NCI-H526 treated with DMSO at 0.1 percent for 48 hours (cell line): ENCODE results near the gene CNTNAP4.

Source experiments
- DNase-seq: peaks from one replicate; lab custom pipeline; 2025; lab: John Stamatoyannopoulos, UW

CNTNAP4 gene

DNA sequence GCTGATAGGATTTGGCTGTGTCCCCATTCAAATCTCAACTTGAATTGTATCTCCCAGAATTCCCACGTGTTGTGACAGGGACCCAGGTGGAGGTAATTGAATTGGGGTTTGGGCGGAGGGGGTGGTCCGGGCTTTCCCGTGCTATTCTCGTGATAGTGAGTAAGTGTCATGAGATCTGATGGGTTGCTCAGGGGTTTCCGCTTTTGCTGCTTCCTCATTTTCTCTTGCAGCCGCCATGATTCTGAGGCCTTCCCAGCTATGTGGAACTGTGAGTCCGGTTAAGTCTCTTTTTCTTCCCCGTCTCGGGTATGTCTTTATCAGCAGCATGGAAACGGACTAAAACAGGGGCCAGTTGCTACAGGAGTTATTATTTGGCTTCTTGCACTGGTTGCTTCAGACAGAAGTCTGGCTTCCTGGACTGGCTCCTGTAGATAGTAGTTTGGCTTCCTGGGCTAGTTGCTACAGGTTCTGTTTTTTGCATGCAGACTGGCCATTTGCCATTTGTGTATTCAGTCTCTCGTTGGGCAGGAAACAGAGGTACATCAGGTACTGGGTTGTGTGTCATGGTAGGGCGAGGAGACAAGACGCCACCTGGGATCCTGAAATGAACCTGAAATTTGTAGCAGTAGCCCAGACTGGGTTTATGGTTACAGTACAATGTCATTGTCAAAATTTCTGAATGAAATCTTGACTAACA lies 32.6 kb downstream of the CNTNAP4 start:
- DNase-seq = no peak

DNA sequence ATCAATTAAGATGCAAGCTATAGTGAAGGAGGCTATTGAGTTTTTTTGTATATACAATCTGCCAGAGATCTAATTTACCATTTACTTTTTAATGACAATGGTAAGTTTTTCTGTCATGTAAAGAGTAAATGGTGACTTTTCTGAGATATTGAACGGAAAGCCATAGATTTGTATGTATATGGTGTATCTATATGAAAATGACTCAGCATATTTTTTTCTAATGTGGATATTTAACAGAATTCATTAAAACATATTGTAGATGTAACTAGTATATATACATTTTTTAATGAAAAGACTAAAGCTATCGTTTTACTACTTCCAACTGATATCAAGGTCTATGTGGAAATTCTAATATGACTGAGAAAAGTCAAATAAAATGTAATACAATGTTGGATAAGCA lies 34.1 kb downstream of the CNTNAP4 start:
- DNase-seq = no peak

DNA sequence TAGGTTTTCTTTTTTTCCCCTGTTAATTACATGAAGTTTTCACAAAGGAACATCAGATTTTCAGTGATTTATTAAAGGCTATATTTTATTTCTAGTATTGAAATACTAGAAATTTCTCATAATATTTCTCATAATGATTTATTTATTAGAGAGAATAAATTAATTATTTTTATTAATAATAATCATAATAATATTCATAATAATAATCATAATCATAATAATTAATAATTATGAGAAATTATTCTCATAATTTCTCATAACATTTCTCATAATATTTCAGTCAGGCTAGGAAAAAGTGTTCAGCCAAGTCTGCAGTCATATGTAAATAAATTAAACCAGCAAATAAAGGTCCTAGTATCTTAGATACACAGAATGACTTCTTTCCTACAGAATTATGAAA lies 41.4 kb downstream of the CNTNAP4 start:
- DNase-seq = no peak

DNA sequence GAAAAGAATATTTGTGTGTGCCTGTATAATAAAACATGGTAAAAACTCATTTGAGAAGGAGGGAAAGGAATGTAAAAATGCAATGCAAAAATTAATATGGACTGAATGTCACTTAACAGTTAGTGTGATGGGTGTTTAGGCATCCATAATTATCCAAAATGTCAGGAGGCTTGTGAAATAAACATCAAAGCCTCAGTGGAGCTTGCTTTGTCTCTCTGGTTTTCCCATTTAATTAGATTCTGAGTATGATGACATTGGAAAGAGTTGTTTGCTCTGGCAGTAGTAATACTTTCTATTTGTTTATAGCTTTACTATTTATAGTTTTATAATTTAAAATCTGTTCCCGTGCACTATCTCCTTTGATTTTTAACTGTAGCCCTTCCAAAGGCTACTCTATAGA lies 51.9 kb downstream of the CNTNAP4 start:
- no peak for DNase-seq

DNA sequence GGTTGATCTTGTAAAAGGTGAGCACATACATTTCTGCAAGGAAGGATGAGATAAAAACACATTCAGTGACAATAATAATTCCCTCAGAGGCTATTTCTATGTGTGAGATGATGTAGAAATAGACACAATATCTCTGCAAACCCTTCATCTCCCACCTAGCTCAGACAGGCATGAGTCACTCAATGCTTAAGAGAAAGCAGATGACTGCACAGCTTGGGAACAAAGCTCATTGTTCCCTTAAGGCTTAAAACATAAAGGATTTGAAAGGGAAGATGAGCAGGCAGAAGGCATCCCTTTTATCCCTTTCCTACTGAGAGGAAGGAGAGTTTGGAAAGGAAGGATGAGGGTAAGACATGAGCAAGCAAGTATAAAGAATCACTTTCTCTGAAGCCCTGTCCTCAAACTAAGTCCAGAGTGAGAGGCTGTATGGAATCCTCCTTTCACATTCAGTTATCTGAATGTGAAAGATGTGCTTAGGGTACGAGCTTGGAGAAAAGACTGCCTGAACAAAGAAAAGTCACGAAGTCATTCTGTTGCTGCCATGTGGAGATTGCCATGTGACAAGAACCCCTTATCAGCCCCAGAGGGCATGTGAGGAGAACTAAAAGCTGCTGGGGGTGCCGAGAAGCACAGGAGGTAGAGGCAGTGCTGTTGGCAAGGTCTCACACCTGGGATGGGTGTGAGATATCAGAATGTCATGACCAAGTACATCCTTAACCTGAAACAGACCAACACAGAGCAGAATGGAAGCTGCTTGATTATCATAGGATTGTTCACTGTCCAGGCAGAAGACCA lies 58.2 kb downstream of the CNTNAP4 start:
- DNase-seq = no peak

DNA sequence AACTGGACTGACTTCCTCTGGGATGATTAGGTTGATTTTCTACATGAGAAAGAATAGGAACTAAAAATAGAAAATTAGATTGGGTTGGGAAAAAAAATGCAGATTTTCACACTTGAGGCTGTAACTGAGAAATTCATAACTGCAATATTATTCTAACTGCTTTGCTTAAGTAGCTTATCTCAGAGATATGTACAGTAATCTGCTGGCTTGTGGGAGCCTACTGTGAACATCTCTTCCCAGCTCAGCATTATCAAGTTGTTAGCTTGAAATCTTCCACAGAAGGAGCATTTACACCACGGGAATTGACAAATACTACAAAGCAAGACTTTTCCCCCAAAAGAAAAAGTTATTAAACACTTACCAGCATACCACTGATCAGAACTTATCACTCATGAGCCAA lies 58.9 kb downstream of the CNTNAP4 start:
- no peak for DNase-seq

DNA sequence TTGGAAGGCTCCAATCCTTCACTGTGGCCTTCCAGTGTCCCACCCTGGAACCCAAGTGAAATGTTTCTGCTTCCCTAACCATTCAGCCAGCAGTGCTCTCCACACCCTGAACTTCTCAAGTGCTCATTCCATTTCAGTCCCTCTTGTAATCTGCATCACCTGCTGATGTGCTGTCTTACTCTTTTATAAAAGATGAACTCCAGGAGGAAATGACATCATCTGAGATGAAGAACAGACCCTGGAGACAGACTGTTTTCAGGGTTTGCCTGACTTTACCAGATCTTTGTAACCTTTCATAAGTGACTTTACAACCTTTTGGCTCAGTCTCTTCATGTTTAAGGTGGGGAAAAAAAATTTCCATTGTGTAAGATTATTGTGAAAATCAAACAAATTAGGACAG lies 61.3 kb downstream of the CNTNAP4 start:
- no peak for DNase-seq

DNA sequence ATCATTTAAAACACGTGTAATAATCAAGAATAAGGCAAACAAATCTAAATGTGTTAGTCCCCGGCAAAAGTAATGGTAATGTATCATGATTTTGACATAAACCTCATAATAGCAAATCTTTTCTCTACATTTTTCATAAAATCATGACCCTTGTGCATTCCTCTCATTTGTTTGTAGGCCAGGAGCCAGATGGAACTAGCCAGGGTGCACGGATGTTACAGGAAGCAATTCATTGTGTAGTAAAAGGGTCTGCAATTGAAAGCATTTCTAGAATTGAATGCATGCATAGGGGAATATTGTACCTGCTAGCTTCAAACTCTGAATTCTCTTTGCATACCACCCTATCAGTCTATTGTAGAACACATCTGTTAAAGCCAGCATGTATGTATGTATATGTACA lies 66.6 kb downstream of the CNTNAP4 start:
- no peak for DNase-seq

DNA sequence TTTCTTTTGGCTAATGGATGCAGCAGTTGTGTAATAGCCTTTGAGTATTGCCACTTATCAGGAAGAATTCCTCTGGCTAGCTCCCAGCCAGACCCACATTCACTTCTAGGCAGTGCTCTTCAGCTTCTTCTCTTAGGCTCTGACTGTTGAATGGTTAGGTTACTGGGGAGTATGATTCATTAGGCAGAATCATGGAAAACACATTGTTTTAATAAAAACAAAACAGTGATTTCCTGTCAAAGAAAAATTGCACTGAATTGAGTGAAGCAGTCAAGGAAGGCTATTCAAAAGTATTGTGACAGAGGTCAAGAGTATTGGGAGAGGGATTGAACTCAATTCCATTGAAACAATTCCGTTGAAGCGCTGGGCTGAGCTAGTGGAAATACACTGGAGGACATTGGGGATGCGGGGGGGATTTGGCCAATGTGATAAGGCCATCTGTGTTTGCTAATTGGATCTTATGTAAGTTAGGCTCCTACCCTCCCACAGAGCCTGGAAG lies 68.0 kb downstream of the CNTNAP4 start:
- DNase-seq = no peak

DNA sequence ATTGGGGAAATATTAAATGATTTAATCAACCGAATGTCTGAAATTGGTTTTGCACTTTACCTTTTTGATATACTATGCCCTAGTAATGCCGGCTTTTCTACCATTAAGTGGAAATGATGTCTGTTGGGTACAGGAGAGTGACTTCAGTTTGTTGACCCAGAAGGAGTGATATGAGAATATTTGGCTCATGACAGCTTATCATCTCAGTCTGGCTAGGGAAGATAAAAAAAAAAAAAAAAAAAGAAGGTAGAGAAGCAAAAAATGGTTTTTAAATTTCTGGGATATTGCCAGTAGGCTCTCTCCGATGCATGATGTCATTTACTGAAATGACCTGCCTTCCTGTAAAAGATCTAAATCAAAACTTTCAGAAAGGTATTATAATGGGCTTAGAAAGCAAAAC lies 69.0 kb downstream of the CNTNAP4 start:
- DNase-seq = no peak

DNA sequence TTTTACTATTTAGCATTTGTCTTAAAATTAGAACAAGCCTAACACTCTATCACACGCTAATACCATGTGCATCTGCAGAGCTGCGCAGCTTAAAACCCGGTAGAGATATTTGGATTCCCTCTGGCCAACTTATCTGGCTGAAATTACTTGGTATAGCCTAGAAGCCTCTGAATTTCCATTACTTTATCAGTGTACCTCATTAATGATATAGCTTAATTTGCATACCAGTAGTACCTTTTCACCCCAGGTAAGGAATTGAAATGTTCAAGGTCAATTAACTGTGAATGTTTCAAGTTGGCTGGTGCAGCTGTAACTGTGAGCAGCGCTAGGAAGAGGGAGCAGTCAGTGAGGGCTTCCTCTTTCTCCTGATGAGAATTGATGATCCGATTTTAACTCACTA lies 74.2 kb downstream of the CNTNAP4 start:
- DNase-seq = no peak

DNA sequence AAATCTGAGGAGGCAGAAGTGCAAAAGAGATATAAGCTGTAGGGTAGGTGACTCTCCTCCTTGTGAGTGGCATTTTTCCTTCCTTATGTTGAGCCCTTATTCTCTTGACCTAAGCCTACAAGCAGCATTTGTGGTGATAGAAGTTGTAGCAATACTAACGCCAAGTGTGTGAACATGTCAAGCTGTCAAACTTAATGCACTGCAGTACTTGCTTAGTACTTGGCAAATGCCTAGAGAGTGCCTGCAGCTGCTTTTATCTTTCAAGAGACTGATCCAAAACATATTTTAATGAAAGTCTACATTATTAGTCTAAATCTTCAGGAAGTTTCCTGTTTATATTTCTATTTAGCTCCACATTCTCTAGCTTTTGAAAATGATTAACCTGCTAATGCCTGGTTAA lies 83.2 kb downstream of the CNTNAP4 start:
- no peak for DNase-seq

DNA sequence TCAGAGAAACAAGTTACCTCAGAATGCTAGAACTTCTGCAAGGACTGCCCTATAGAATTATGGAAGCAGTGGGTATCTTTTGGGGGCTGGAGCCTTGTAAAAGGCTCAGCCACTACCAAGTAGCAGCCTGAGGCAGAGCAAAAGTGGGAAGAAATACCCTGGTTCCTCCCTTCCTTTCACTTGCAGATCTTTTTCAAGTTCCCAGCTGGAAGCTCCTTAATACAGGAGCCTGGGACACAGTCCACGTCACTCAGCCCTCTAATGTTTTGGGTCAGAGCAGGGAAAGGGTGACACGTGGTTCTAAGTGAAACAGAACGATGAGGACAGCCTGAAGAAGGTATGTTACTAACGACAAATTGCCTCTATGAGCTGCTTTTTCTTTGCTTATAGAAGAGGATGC lies 93.1 kb downstream of the CNTNAP4 start:
- DNase-seq = no peak

DNA sequence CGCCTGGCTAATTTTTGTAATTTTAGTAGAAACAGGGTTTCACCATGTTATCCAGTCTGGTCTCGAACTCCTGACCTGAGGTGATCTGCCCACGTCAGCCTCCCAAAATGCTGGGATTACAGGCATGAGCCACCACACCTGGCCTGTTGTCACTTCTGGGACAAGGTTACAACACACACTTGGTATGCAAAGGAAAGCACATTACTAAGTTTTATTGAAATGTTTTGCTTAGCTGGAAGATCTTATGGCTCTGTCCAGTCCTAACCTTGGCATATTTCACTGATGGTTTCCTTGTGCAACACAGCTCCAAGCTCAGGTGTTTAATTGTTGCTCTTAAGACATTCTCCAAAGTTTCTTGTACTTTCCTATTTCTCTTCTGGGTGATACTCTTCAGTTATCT lies 94.2 kb downstream of the CNTNAP4 start:
- DNase-seq = no peak

DNA sequence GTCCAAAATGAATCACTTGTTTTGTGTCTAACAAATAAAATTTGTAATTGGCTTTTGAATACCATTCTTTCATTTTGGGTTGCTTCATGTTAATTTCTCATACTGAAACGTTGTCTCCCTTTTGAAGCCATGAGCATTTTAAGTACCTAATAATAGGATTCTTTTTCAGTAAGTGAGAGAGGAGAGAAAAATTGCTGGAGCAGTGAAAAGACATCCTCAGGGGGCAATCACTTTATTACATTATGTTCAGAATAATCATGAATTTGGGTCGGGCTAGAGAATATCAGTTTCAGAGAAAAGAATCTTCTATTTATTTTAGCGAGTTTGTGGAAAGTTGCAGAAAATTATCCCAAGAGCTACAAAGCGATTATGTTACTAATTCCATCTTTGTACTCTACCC lies 96.8 kb downstream of the CNTNAP4 start:
- DNase-seq = no peak

DNA sequence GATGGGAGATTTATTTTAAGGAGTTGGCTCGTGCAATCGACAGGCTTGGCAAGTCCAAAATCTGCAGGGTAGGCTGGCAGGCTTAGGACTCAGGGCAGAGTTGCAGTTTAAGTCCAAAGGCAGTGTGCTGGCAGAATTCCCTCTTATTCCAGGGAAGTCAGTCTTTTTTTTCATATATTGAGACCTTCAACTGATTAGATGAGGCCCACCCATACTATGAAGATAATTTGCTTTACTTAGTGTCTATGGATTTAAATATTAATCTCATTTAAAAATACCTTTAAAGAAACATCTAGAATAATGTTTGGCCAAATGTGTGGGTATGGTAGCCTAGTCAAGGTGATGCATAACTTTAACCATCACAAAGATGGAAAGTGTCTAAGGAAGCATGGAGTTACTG lies 99.8 kb downstream of the CNTNAP4 start:
- no peak for DNase-seq

DNA sequence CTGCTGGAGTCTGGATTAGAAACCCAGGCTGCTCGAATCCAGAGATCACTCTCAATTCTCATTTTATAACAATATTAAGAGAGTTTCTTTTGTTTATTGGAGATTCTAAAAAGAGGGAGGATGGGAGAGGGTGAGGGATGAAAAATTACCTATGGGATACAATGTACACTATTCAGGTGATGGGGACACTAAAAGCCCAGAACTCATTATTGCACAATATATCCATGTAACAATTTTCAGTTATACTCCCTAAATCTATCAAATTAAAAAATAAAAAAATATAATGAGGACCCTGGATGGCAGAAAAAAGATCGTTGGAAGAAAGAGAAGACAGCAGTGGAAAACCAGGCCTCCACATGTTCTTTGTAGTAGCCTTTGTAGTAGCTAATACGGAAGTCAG lies 100.8 kb downstream of the CNTNAP4 start:
- no peak for DNase-seq

DNA sequence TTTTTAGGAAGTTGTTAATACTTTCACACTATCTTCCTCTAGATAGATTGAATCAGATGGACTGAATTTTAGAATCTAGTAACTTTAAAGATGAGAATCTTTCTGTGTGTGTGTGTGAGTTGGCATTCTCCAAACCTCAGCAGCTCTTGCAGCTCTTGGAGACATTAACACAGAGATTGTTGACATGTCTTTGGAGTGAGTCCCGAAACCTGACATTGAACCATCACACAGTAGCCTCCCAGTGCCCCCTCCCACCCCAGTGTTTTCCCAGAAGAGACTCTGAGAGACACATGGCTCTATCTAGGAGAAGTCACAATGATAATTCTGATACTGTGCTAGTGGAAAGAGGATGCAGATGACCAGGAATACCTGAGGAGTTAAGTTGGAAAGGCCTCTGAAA lies 103.9 kb downstream of the CNTNAP4 start:
- no peak for DNase-seq

DNA sequence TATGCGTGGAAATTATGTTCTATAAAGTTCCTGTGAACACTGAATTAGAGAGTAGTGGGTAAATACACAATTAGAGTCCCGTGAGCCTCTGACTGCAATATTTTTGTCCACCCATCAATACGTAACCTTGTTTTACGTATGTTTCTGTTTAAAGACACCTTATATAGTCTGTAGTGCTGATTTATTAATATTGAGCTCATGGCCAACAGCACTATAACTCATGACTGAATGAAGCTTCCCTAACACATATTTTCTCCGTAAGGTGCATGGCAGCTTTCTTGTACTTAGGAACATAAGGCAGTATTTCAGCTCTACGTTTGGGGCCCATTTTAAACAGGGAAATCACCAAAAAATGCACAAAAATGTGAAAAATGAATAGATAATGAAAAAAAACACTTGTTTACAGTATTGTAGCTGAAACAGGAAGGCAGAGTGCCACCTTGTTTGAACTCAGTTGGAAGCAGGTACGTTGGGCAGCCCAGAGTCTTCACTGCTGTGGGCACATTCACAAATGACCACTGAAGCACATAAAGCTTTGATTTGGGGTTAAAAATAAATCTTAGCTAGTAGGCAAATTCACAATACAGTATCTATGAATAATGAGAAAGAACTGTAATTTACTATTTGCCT lies 108.5 kb downstream of the CNTNAP4 start:
- no peak for DNase-seq

DNA sequence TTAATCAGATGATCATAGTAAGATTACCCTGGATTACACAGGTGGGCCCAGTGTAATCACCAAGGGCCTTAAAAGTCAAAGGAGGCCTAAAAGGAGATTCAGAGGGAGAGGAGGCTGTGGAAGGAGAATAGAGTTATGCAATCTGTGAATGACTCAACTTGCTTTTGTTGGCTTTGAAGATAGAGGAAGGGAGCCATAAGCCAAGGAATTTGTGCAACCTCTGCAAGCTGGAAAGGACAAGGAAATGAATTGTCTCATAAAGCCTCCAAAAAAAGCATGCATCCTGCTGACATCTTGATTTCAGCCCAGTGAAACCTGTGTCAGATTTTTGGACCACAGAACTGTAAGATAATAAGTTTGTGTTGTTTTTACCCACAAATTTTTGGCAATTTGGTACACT lies 109.6 kb downstream of the CNTNAP4 start:
- no peak for DNase-seq

DNA sequence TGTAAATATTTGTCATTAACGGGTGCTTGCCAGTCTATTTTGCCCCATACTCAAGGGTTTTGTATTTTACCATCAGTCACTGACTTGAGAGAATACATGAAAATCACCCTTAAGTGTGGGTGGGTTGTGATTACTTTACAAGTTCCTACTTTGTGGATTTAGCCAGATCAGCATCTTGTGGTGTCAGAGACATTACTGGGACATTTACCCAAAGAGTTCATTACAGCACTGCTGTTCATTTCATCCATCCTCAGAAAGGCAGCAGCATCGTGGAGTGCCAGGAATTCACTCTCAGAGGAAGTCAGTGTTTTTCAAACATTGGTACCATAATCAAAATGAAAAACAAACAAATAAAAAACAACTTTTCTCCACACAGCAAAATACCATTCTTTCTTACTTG lies 110.8 kb downstream of the CNTNAP4 start:
- no peak for DNase-seq

DNA sequence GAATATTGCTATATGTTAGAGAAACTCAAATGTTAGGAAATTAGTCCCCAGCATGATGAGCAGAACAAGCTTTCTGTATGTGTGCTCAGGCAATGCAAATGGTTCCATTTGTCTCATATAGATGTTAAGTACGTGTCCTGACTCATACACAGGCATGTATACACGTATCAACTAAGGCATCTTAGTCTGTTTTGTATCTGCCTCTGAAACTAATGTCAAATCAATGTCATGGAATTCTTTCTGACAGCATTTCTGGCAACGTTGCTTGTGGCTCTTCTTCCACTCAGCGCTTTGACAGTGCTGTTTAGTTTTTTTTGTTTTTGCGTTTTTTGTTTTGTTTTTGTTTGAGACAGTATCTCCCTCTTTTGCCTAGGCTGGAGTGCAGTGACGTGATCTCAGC lies 111.9 kb downstream of the CNTNAP4 start:
- no peak for DNase-seq

DNA sequence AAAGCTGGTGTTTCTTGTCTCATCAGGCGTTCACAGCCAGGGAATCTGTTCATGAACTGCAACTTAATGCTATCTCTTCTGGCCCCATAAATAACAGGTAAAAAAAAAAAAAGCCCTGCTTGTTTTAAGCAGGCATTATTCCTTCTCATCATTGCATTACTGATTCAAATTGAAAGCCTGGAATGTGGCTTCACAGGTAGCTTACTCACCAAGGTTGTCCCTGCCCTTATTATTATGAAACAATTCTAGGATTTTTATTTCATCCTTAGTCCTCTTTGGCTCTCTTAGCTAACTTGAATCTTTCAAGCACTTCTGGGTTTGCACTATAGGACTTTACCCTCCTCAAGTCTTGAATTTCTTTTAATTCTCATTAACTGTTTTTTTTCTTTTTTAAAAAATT lies 113.3 kb downstream of the CNTNAP4 start:
- no peak for DNase-seq
